HUDEP-2 (cell line): ENCODE results near the gene GINS1.

Experiments used
- DNase-seq, 76 experiments: peaks; one replicate each; lab custom pipeline; 2025; ENCODE audit not compliant: unreplicated experiment in 76 of 76; lab: John Stamatoyannopoulos, UW

GINS1 gene

GRCh38 chr20:25490656-25491445, 83.4 kb downstream of the GINS1 start:
- DNase-seq, result no peak

- no peak for DNase-seq
These were observed 84.1 kb downstream of the GINS1 start for GRCh38 chr20:25491446-25492038.

- no peak for DNase-seq
These were observed 85.7 kb downstream of the GINS1 start for GRCh38 chr20:25493137-25493536.

GRCh38 chr20:25493748-25494505, 86.5 kb downstream of the GINS1 start:
- no peak for DNase-seq

- no peak for DNase-seq
These were observed 87.2 kb downstream of the GINS1 start for GRCh38 chr20:25494506-25495188.

- DNase-seq, result no peak
These were observed 87.8 kb downstream of the GINS1 start for GRCh38 chr20:25495189-25495824.

GRCh38 chr20:25496165-25496967, 88.9 kb downstream of the GINS1 start:
- DNase-seq, result no peak

- DNase-seq, result no peak
These were observed 89.5 kb downstream of the GINS1 start for GRCh38 chr20:25496968-25497401.

- DNase-seq, result no peak
These were observed 90.3 kb downstream of the GINS1 start for GRCh38 chr20:25497586-25498279.
